ENCODE measurements around the gene CYP27B1. TPM values are rescaled to one million over a fixed set of nuclear protein-coding genes. Genes with fewer than 3 reads are reported as not detected.

CYP27B1 gene
- total RNA-seq, 1 experiment from 2014 or later: 11.6 TPM

DNA sequence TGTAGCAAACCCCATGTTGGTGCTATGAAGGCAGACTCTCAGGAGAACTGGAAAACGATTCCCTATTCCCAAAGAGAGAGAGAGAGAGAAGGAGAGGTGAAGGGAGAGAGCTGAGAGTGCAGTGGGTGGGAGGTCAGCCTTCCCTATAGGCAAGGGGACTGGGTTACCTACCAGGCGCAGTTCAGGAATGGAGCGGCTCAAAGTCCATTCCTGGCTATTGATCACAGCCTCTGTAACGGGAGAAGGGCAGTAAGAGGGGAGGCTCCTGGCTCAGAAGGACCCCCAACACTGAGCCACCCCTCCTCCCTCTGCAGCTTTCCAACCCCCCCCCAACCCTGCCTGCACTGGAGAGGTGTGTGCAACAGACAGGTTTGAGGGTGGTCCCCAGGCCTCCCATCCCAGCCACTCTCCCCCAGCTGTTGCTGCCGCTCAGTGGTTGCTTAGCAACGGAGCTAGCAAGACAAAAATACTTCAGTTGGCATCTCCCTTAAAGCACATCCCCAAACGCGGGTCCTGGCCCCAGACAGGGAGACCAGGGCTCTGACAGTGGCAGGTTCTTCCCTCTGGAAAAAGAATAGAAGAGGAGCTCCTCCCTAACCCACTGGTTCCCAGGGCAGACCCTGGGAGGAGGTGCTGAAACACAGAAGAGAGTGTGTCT, 31.6 kb downstream of the CYP27B1 start:
- no peak overlapping the region for H3K4me2 ChIP-seq (ENCODE audit: low read length)

DNA sequence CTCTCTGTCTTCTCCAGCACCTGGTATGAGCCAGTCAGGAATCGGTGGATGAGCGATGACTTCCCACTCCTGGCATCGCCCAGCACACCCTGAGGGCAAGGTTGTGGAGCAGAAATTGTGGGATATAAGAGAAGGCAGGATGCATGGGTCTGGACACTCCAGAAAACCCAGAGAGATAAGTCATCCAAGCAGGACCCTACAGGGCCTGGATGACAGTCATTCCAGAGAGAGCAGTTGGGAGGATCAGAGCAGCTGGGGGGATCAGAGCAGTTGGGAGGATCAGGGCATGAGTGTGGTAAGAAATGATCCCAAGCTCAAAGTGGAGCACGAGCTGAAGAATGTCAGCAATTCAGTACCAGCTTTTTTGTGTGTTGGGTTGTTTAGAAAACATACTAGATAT, 32.3 kb downstream of the CYP27B1 start:
- no peak overlapping the region for H2AFZ ChIP-seq (ENCODE audit: low read depth, low read length, poor library complexity, severe bottlenecking)
- no peaks in the 10 kb centered on the region for H3K4me1 ChIP-seq (ENCODE audit: control insufficient read depth in 1 of 2, insufficient read depth in 2 of 2, low read length in 2 of 2)
- H3K27ac ChIP-seq (ENCODE audit: low read depth, low read length): no peak overlapping the region
- H3K9ac ChIP-seq (ENCODE audit: low read length): no peak overlapping the region
- peaks cover 0 to 15% of the 10 kb centered on the region in 2 experiments; a peak in 3 of 4 replicates for H3K36me3 ChIP-seq (ENCODE audit: control insufficient read depth in 1 of 2, insufficient read depth in 2 of 2, low read length in 2 of 2)
- no peaks in the 10 kb centered on the region for H3K9me3 ChIP-seq (ENCODE audit: control insufficient read depth in 1 of 2, insufficient read depth in 1 of 2, low read depth in 1 of 2, low read length in 2 of 2)
- DNase-seq (ENCODE audit: low read depth, low spot score) (no peak), ATAC-seq (no peak)
- intact Hi-C loops (cut with micrococcal nuclease): no loop called here
- no peaks in the 10 kb centered on the region for H3K79me2 ChIP-seq (ENCODE audit: insufficient read depth, low read length)
- no peak overlapping the region for H3K4me2 ChIP-seq (ENCODE audit: low read length)
- H3K9me2 ChIP-seq (ENCODE audit: insufficient read depth): no peaks in the 10 kb centered on the region
- RAD21 ChIA-PET (ENCODE audit: low non-redundant PET in 1 of 2, low total read pairs in 2 of 2, uncharacterized antibody in 2 of 2, unreplicated experiment in 2 of 2): no interaction called here
- no peak overlapping the region for H3K4me3 ChIP-seq (replicated peaks in 1 of 2; ENCODE audit: low read depth in 1 of 2, low read length in 2 of 2)
- H3K27me3 ChIP-seq (ENCODE audit: insufficient read depth, low read length): no peaks in the 10 kb centered on the region
- POLR2A ChIA-PET: no interaction called here
- no peaks in the 10 kb centered on the region for H4K20me1 ChIP-seq (ENCODE audit: insufficient read depth)
- BruUV-seq (replicated peaks): no TSS peak
- CTCF ChIA-PET: no interaction called here
- TF ChIP-seq TCF7L2 (IDR thresholded peaks at IDR 0.05; ENCODE audit: borderline replicate concordance, extremely low read depth, insufficient read depth, insufficient read length): no peak
- TF ChIP-seq CBX3 (IDR thresholded peaks at IDR 0.05; ENCODE audit: low read depth): no peak
- TF ChIP-seq EZH2phosphoT487 (IDR thresholded peaks at IDR 0.05; ENCODE audit: borderline replicate concordance): no peak
- TF ChIP-seq, protein P1, sequence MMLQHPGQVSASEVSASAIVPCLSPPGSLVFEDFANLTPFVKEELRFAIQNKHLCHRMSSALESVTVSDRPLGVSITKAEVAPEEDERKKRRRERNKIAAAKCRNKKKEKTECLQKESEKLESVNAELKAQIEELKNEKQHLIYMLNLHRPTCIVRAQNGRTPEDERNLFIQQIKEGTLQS (IDR thresholded peaks at IDR 0.05): no peak
- TF ChIP-seq POLR2AphosphoS5 (IDR thresholded peaks at IDR 0.05; ENCODE audit: low read depth, low read length): no peak
- TF ChIP-seq ELF1 (IDR thresholded peaks at IDR 0.05; ENCODE audit: borderline replicate concordance, low read depth): no peak
- TF ChIP-seq EZH2 (IDR thresholded peaks at IDR 0.05): no peak
- no peak for TF ChIP-seq JUND (IDR thresholded peaks at IDR 0.05)
- TF ChIP-seq, protein P2, sequence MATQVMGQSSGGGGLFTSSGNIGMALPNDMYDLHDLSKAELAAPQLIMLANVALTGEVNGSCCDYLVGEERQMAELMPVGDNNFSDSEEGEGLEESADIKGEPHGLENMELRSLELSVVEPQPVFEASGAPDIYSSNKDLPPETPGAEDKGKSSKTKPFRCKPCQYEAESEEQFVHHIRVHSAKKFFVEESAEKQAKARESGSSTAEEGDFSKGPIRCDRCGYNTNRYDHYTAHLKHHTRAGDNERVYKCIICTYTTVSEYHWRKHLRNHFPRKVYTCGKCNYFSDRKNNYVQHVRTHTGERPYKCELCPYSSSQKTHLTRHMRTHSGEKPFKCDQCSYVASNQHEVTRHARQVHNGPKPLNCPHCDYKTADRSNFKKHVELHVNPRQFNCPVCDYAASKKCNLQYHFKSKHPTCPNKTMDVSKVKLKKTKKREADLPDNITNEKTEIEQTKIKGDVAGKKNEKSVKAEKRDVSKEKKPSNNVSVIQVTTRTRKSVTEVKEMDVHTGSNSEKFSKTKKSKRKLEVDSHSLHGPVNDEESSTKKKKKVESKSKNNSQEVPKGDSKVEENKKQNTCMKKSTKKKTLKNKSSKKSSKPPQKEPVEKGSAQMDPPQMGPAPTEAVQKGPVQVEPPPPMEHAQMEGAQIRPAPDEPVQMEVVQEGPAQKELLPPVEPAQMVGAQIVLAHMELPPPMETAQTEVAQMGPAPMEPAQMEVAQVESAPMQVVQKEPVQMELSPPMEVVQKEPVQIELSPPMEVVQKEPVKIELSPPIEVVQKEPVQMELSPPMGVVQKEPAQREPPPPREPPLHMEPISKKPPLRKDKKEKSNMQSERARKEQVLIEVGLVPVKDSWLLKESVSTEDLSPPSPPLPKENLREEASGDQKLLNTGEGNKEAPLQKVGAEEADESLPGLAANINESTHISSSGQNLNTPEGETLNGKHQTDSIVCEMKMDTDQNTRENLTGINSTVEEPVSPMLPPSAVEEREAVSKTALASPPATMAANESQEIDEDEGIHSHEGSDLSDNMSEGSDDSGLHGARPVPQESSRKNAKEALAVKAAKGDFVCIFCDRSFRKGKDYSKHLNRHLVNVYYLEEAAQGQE (IDR thresholded peaks at IDR 0.05; ENCODE audit: low read depth): no peak
- TF ChIP-seq EGR1 (IDR thresholded peaks at IDR 0.05; ENCODE audit: low read depth): no peak

More for the DNA sequence above, 31.6 kb downstream of the CYP27B1 start:
- ChIA-PET CTCF (no interaction called here), POLR2A (no interaction called here), RAD21 (ENCODE audit: low non-redundant PET in 1 of 2, low total read pairs in 2 of 2, uncharacterized antibody in 2 of 2, unreplicated experiment in 2 of 2) (no interaction called here)
- Histone ChIP-seq H3K4me3 (replicated peaks in 1 of 2; ENCODE audit: low read depth in 1 of 2, low read length in 2 of 2) (no peak overlapping the region), H4K20me1 (ENCODE audit: insufficient read depth) (no peaks in the 10 kb centered on the region), H3K36me3 (ENCODE audit: control insufficient read depth in 1 of 2, insufficient read depth in 2 of 2, low read length in 2 of 2) (peaks cover 0 to 11% of the 10 kb centered on the region in 2 experiments; a peak in 3 of 4 replicates), H3K27ac (ENCODE audit: low read depth, low read length) (no peak overlapping the region), H3K27me3 (ENCODE audit: insufficient read depth, low read length) (no peaks in the 10 kb centered on the region), H2AFZ (ENCODE audit: low read depth, low read length, poor library complexity, severe bottlenecking) (no peak overlapping the region), H3K9me3 (ENCODE audit: control insufficient read depth in 1 of 2, insufficient read depth in 1 of 2, low read depth in 1 of 2, low read length in 2 of 2) (no peaks in the 10 kb centered on the region), H3K4me1 (ENCODE audit: control insufficient read depth in 1 of 2, insufficient read depth in 2 of 2, low read length in 2 of 2) (no peaks in the 10 kb centered on the region), H3K9me2 (ENCODE audit: insufficient read depth) (no peaks in the 10 kb centered on the region), H3K79me2 (ENCODE audit: insufficient read depth, low read length) (no peaks in the 10 kb centered on the region), H3K9ac (ENCODE audit: low read length) (no peak overlapping the region)
- no peak for ATAC-seq
- no peak for DNase-seq (ENCODE audit: low read depth, low spot score)
- intact Hi-C loops (cut with micrococcal nuclease): no loop called here
- TF ChIP-seq EGR1 (IDR thresholded peaks at IDR 0.05; ENCODE audit: low read depth): no peak
- no peak for TF ChIP-seq YY1 (IDR thresholded peaks at IDR 0.05; ENCODE audit: extremely low read depth, insufficient replicate concordance, low read depth, low read length)
- no peak for TF ChIP-seq FOSL1 (IDR thresholded peaks at IDR 0.05; ENCODE audit: low read depth)
- TF ChIP-seq RAD21 (IDR thresholded peaks at IDR 0.05; ENCODE audit: low read depth): no peak
- no peak for TF ChIP-seq SIN3A (IDR thresholded peaks at IDR 0.05; ENCODE audit: low read depth)
- no peak for TF ChIP-seq CBX3 (IDR thresholded peaks at IDR 0.05; ENCODE audit: low read depth)
- TF ChIP-seq, protein P3, sequence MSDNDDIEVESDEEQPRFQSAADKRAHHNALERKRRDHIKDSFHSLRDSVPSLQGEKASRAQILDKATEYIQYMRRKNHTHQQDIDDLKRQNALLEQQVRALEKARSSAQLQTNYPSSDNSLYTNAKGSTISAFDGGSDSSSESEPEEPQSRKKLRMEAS (IDR thresholded peaks at IDR 0.05): no peak
- TF ChIP-seq POLR2A (IDR thresholded peaks at IDR 0.05; ENCODE audit: borderline replicate concordance, extremely low read depth, insufficient read depth, insufficient read length): no peak
- no peak for TF ChIP-seq EZH2 (IDR thresholded peaks at IDR 0.05)
- no peak for TF ChIP-seq TCF7L2 (IDR thresholded peaks at IDR 0.05; ENCODE audit: borderline replicate concordance, extremely low read depth, insufficient read depth, insufficient read length)
- BruUV-seq (replicated peaks): no TSS peak

Measured in HCT116 (cell line).